ENCODE results near the gene PNKP.

DNA sequence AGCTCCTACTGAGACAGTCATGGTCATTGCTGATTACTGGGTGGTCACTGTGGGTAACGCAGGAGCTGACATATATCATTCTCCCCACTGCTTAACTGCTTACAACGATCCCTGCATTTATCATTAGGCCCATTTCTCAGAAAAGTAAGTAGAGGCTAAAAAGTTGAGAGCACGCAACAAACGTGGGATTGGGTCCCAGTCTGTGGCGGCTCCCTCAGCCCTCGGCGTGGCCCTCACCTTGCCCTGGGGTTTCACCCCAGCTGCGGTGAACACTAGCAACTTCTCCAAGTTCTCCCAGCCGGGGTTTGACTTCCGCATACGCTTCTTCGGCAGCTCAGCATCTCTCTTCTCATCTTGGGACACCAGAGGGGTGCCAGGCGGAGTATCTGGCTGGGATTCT, 2.5 kb downstream of the PNKP start:
- TF ChIP-seq ZSCAN23 (tag by site-specific recombination; IDR thresholded peaks at IDR 0.05) (no peak), KLF9 (tag by site-specific recombination; IDR thresholded peaks at IDR 0.05; ENCODE audit: low read depth) (no peak), ZNF776 (tag by site-specific recombination; IDR thresholded peaks at IDR 0.05; ENCODE audit: borderline replicate concordance) (no peak), ZNF544 (tag by site-specific recombination; IDR thresholded peaks at IDR 0.05) (no peak), ZNF138 (tag by site-specific recombination; IDR thresholded peaks at IDR 0.05; ENCODE audit: borderline replicate concordance) (no peak), SP2 (tag by site-specific recombination; IDR thresholded peaks at IDR 0.05) (no peak)
- TF ChIP-seq, protein P1, sequence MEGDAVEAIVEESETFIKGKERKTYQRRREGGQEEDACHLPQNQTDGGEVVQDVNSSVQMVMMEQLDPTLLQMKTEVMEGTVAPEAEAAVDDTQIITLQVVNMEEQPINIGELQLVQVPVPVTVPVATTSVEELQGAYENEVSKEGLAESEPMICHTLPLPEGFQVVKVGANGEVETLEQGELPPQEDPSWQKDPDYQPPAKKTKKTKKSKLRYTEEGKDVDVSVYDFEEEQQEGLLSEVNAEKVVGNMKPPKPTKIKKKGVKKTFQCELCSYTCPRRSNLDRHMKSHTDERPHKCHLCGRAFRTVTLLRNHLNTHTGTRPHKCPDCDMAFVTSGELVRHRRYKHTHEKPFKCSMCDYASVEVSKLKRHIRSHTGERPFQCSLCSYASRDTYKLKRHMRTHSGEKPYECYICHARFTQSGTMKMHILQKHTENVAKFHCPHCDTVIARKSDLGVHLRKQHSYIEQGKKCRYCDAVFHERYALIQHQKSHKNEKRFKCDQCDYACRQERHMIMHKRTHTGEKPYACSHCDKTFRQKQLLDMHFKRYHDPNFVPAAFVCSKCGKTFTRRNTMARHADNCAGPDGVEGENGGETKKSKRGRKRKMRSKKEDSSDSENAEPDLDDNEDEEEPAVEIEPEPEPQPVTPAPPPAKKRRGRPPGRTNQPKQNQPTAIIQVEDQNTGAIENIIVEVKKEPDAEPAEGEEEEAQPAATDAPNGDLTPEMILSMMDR (tag by site-specific recombination; IDR thresholded peaks at IDR 0.05) = no peak
- TF ChIP-seq, protein P2, sequence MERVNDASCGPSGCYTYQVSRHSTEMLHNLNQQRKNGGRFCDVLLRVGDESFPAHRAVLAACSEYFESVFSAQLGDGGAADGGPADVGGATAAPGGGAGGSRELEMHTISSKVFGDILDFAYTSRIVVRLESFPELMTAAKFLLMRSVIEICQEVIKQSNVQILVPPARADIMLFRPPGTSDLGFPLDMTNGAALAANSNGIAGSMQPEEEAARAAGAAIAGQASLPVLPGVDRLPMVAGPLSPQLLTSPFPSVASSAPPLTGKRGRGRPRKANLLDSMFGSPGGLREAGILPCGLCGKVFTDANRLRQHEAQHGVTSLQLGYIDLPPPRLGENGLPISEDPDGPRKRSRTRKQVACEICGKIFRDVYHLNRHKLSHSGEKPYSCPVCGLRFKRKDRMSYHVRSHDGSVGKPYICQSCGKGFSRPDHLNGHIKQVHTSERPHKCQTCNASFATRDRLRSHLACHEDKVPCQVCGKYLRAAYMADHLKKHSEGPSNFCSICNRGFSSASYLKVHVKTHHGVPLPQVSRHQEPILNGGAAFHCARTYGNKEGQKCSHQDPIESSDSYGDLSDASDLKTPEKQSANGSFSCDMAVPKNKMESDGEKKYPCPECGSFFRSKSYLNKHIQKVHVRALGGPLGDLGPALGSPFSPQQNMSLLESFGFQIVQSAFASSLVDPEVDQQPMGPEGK (tag by site-specific recombination; IDR thresholded peaks at IDR 0.05) = no peak

Measured in HEK293 (cell line).